Measurements from ENCODE around the gene ARHGEF1. TPM values are rescaled to one million over a fixed set of nuclear protein-coding genes. Genes with fewer than 3 reads are reported as not detected.

ARHGEF1 gene
- total RNA-seq, 1 experiment from 2014 or later = 69.5 TPM

GRCh38 chr19:41906916-41907680, 24.1 kb downstream of the ARHGEF1 start:
- ChIA-PET POLR2A (no interaction called here), CTCF (no interaction called here)
- Histone ChIP-seq H3K4me3 (ENCODE audit: low read depth in 2 of 2, low read length in 2 of 2) (no peak overlapping the region), H3K27ac (ENCODE audit: low read length) (no peak overlapping the region), H3K9me3 (ENCODE audit: control insufficient read depth, insufficient read depth, low read depth, low read length) (no peaks in the 10 kb centered on the region), H3K4me1 (ENCODE audit: control insufficient read depth, insufficient read depth, low read length) (no peaks in the 10 kb centered on the region), H3K27me3 (ENCODE audit: control insufficient read depth, insufficient read depth, low read length) (no peaks in the 10 kb centered on the region), H3K36me3 (ENCODE audit: control insufficient read depth, insufficient read depth, low read length) (no peaks in the 10 kb centered on the region; the same call in 1 of the 2 replicates)
- no peak for TF ChIP-seq SIN3A (IDR thresholded peaks at IDR 0.05; ENCODE audit: borderline replicate concordance, insufficient read depth, low read depth, low read length)
- TF ChIP-seq POLR2AphosphoS5 (IDR thresholded peaks at IDR 0.05; ENCODE audit: low read depth, low read length) = no peak
- no peak for TF ChIP-seq REST (IDR thresholded peaks at IDR 0.05; ENCODE audit: insufficient read depth in 1 of 2, low read depth in 2 of 2, low read length in 1 of 2)
- no peak for TF ChIP-seq TCF7L2 (IDR thresholded peaks at IDR 0.05; ENCODE audit: low read depth, low read length)
- no peak for TF ChIP-seq CTCF (IDR thresholded peaks at IDR 0.05)
- DNase-seq (ENCODE audit: low read depth, low spot score) (no peak), ATAC-seq (no peak)
- TSS peak; percentile 81 for BruUV-seq (replicated peaks)
- in situ Hi-C loops (cut with HindIII; ENCODE audit: low pct_unique_long_range_greater_than_20kb, low sequenced_read_pairs) (no loop called here), intact Hi-C loops (cut with micrococcal nuclease; ENCODE audit: unreplicated experiment) (no loop called here)

- H3K36me3 ChIP-seq (ENCODE audit: control insufficient read depth, insufficient read depth, low read length) = no peaks in the 10 kb centered on the region
- intact Hi-C loops (cut with micrococcal nuclease; ENCODE audit: unreplicated experiment) = no loop called here
- ChIA-PET POLR2A (no interaction called here), CTCF (no interaction called here)
- no peaks in the 10 kb centered on the region; the same call in 1 of the 2 replicates for H3K27me3 ChIP-seq (ENCODE audit: control insufficient read depth, insufficient read depth, low read length)
- DNase-seq (ENCODE audit: low read depth, low spot score) (no peak), ATAC-seq (no peak)
- no peaks in the 10 kb centered on the region for H3K9me3 ChIP-seq (ENCODE audit: control insufficient read depth, insufficient read depth, low read depth, low read length)
- no TSS peak for BruUV-seq (replicated peaks)
- TF ChIP-seq SIN3A (IDR thresholded peaks at IDR 0.05; ENCODE audit: borderline replicate concordance, insufficient read depth, low read depth, low read length) (no peak), POLR2AphosphoS5 (IDR thresholded peaks at IDR 0.05; ENCODE audit: low read depth, low read length) (no peak), REST (IDR thresholded peaks at IDR 0.05; ENCODE audit: insufficient read depth in 1 of 2, low read depth in 2 of 2, low read length in 1 of 2) (no peak), TCF7L2 (IDR thresholded peaks at IDR 0.05; ENCODE audit: low read depth, low read length) (no peak), CTCF (IDR thresholded peaks at IDR 0.05) (no peak)
- in situ Hi-C loops (cut with HindIII; ENCODE audit: low pct_unique_long_range_greater_than_20kb, low sequenced_read_pairs) = no loop called here
- no peaks in the 10 kb centered on the region for H3K4me1 ChIP-seq (ENCODE audit: control insufficient read depth, insufficient read depth, low read length)
- H3K27ac ChIP-seq (ENCODE audit: low read length) = no peak overlapping the region
- H3K4me3 ChIP-seq (ENCODE audit: low read depth in 2 of 2, low read length in 2 of 2) = no peak overlapping the region
Observed at GRCh38 chr19:41907994-41908615, 25.1 kb downstream of the ARHGEF1 start.

All from Panc1 (cell line).